Measurements from ENCODE around the gene LRRTM2. TPM values are rescaled to one million over a fixed set of nuclear protein-coding genes. Genes with fewer than 3 reads are reported as not detected.

Gene LRRTM2
- total and polyA plus RNA-seq, 10 of the 15 experiments (the other 5 are each of a cell fraction or from before 2014, with no cell fraction given) = 0.04 to 0.14 (median 0.06) TPM; not detected in 2

Other genes starting within 250 kb of the LRRTM2 start
- 91.5 and 101 TPM in 2 replicates for gene CTNNA1, start 121.9 kb downstream of the LRRTM2 start, total RNA-seq (2014; rRNA removed)
- gene CTNNA1, start 121.9 kb downstream of the LRRTM2 start, total RNA-seq (2014; rRNA removed; fragmentation: Illumina TruSeq; extraction: Trizol) = 84.9 and 85.4 TPM in 2 replicates
- 104 and 109 TPM in 2 replicates for gene CTNNA1, start 121.9 kb downstream of the LRRTM2 start, total RNA-seq (2021)
- gene CTNNA1, start 121.9 kb downstream of the LRRTM2 start, polyA plus RNA-seq (2011; rRNA removed) = 24.5 and 32.6 TPM in 2 replicates
- 85.3 and 88.3 TPM in 2 replicates for gene CTNNA1, start 121.9 kb downstream of the LRRTM2 start, polyA plus RNA-seq (2014; fragmentation: Illumina TruSeq; extraction: Trizol)
- 10 to 100 TPM; 48.7 to 53.3 TPM for gene CTNNA1, start 121.9 kb downstream of the LRRTM2 start, polyA plus RNA-seq (2014; fragmentation: Nextera tagmentation; extraction: Ambion mirVana)
- 62.1 and 65.5 TPM in 2 replicates for gene CTNNA1, start 121.9 kb downstream of the LRRTM2 start, polyA plus RNA-seq (2014; rRNA removed)
- 10 to 100 TPM; 47.5 to 47.8 TPM for gene CTNNA1, start 121.9 kb downstream of the LRRTM2 start, polyA plus RNA-seq (2016; fragmentation: Nextera tagmentation; extraction: Ambion mirVana)

Measured in GM12878 (cell line).